ENCODE results near the gene TRNT1. TPM values are rescaled to one million over a fixed set of nuclear protein-coding genes. Genes with fewer than 3 reads are reported as not detected.

TRNT1 gene
- polyA plus RNA-seq, 1 donor from 2014 or later: 28.5 TPM

GRCh38 chr3:3107858-3108257 is 18.9 kb upstream of the TRNT1 start:
- no peak overlapping the region for H3K4me2 ChIP-seq (ENCODE audit: low read length)
- no peak overlapping the region for H3K9ac ChIP-seq (ENCODE audit: low read length)
- H3K36me3 ChIP-seq (ENCODE audit: insufficient read depth, low read length): no peaks in the 10 kb centered on the region
- no peaks in the 10 kb centered on the region for H4K20me1 ChIP-seq (ENCODE audit: insufficient read depth)
- no peak overlapping the region for H2AFZ ChIP-seq (ENCODE audit: low read depth, low read length)
- H3K27me3 ChIP-seq (ENCODE audit: insufficient read depth, low read depth, low read length): no peaks in the 10 kb centered on the region
- H3K9me3 ChIP-seq (ENCODE audit: low read length): no peaks in the 10 kb centered on the region
- no peak for TF ChIP-seq POLR2AphosphoS5 (IDR thresholded peaks at IDR 0.05)
- no peak for TF ChIP-seq TAF1 (IDR thresholded peaks at IDR 0.05; ENCODE audit: low read depth)
- no peak for TF ChIP-seq EP300 (conservative IDR thresholded peaks at IDR 0.05; ENCODE audit: poor library complexity, severe bottlenecking)
- no peak for TF ChIP-seq MXI1 (conservative IDR thresholded peaks at IDR 0.05; ENCODE audit: poor library complexity, severe bottlenecking)
- TF ChIP-seq SMC3 (conservative IDR thresholded peaks at IDR 0.05; ENCODE audit: poor library complexity): no peak
- no peak for TF ChIP-seq CTCF (IDR thresholded peaks at IDR 0.05; ENCODE audit: poor library complexity, severe bottlenecking)
- TF ChIP-seq EZH2 (IDR thresholded peaks at IDR 0.05; ENCODE audit: borderline replicate concordance, insufficient read depth, low read length, poor library complexity, severe bottlenecking): no peak
- no peak for TF ChIP-seq RAD21 (conservative IDR thresholded peaks at IDR 0.05)
- no peak for TF ChIP-seq REST (IDR thresholded peaks at IDR 0.05; ENCODE audit: borderline replicate concordance)
- no peaks in the 10 kb centered on the region for H3F3A ChIP-seq (ENCODE audit: insufficient read depth, low read length, poor library complexity, severe bottlenecking)
- no peaks in the 10 kb centered on the region for H3K9me2 ChIP-seq (ENCODE audit: insufficient read depth, low read length)
- H3K4me3 ChIP-seq (ENCODE audit: low read length): no peak overlapping the region
- no peak overlapping the region for H3K27ac ChIP-seq (ENCODE audit: low read length)
- H3K79me2 ChIP-seq (replicated peaks; ENCODE audit: insufficient read depth, low read length): no peaks in the 10 kb centered on the region

- Histone ChIP-seq H3K4me3 (ENCODE audit: low read length) (no peak overlapping the region), H3K4me2 (ENCODE audit: low read length) (no peak overlapping the region), H3K36me3 (ENCODE audit: insufficient read depth, low read length) (no peaks in the 10 kb centered on the region), H4K20me1 (ENCODE audit: insufficient read depth) (no peaks in the 10 kb centered on the region), H3K9me3 (ENCODE audit: low read length) (no peaks in the 10 kb centered on the region), H2AFZ (ENCODE audit: low read depth, low read length) (no peak overlapping the region), H3F3A (ENCODE audit: insufficient read depth, low read length, poor library complexity, severe bottlenecking) (no peaks in the 10 kb centered on the region), H3K79me2 (replicated peaks; ENCODE audit: insufficient read depth, low read length) (no peaks in the 10 kb centered on the region), H3K27me3 (ENCODE audit: insufficient read depth, low read depth, low read length) (no peaks in the 10 kb centered on the region), H3K9me2 (ENCODE audit: insufficient read depth, low read length) (no peaks in the 10 kb centered on the region), H3K9ac (ENCODE audit: low read length) (no peak overlapping the region), H3K27ac (ENCODE audit: low read length) (no peak overlapping the region)
- no peak for TF ChIP-seq EP300 (conservative IDR thresholded peaks at IDR 0.05; ENCODE audit: poor library complexity, severe bottlenecking)
- TF ChIP-seq MXI1 (conservative IDR thresholded peaks at IDR 0.05; ENCODE audit: poor library complexity, severe bottlenecking): no peak
- TF ChIP-seq CTCF (IDR thresholded peaks at IDR 0.05; ENCODE audit: poor library complexity, severe bottlenecking): no peak
- TF ChIP-seq REST (IDR thresholded peaks at IDR 0.05; ENCODE audit: borderline replicate concordance): no peak
- TF ChIP-seq SMC3 (conservative IDR thresholded peaks at IDR 0.05; ENCODE audit: poor library complexity): no peak
- no peak for TF ChIP-seq EZH2 (IDR thresholded peaks at IDR 0.05; ENCODE audit: borderline replicate concordance, insufficient read depth, low read length, poor library complexity, severe bottlenecking)
- TF ChIP-seq RAD21 (conservative IDR thresholded peaks at IDR 0.05): no peak
- TF ChIP-seq POLR2AphosphoS5 (IDR thresholded peaks at IDR 0.05): no peak
- no peak for TF ChIP-seq TAF1 (IDR thresholded peaks at IDR 0.05; ENCODE audit: low read depth)
Measured at GRCh38 chr3:3109407-3110298, 17.1 kb upstream of the TRNT1 start.

Measured in neural cell (in vitro differentiated cells).